A549 (cell line): Measurements from ENCODE around the gene PRAMEF12. TPM values are rescaled to one million over a fixed set of nuclear protein-coding genes. Genes with fewer than 3 reads are reported as not detected.

Source experiments
- ATAC-seq, 2 experiments: fragments of 200-7000 bp in 1 of 2; fragments of >200 bp in 1 of 2; cut with Nextera tagmentation in 1 of 2; cut with Tn5 transposase in 1 of 2; 3 replicates each; pipeline versions ENCODE4 v1.8.0 to v1.9.1; 2018 to 2020; ENCODE audit warnings: mild to moderate bottlenecking in 1 of 2, moderate library complexity in 1 of 2
- CTCF ChIA-PET: fragments of 300-600 bp; sonication (Branson Sonifier 250); formaldehyde crosslinking; extraction: SDS; loops from one replicate; lab custom pipeline; 2021; ENCODE audit warnings: antibody characterized with exemption, inconsistent platforms; lab: Yijun Ruan, JAX
- POLR2A ChIA-PET: fragments of 350-600 bp; formaldehyde crosslinking; extraction: SDS; loops from one replicate; lab custom pipeline; 2021; ENCODE audit warnings: antibody characterized with exemption, inconsistent platforms; lab: Yijun Ruan, JAX
- DNase-seq, 2 experiments: peaks; one replicate each; pipeline versions ENCODE4 v3.0.0 to v3.0.0-alpha.2; 2011 to 2016; ENCODE audit warnings: low read depth in 1 of 2, low spot score in 1 of 2
- FAIRE-seq: peaks from 2 replicates; lab custom pipeline; 2011; peaks lifted over from hg19 to GRCh38; lab: Jason Lieb, UNC
- H3K27ac ChIP-seq, 2 experiments: fragments of >200 bp; sonication (Bioruptor Twin); formaldehyde crosslinking; 3 replicates each; pipeline ENCODE4 v1.5.1; 2016 to 2017
- H3K4me1 ChIP-seq: fragments of >200 bp; sonication (Bioruptor Twin); formaldehyde crosslinking; 3 replicates; pipeline ENCODE4 v1.6.1; 2016
- H3K4me2 ChIP-seq: fragments of >200 bp; sonication (Bioruptor Twin); formaldehyde crosslinking; 3 replicates; pipeline ENCODE4 v1.6.1; 2016
- H3K4me3 ChIP-seq: fragments of >200 bp; sonication (Bioruptor Twin); formaldehyde crosslinking; 3 replicates; pipeline ENCODE4 v1.5.1; 2016
- H3K9me3 ChIP-seq: fragments of >200 bp; sonication (Bioruptor Twin); formaldehyde crosslinking; 3 replicates; pipeline ENCODE4 v1.6.1; 2016
- CBX2 ChIP-seq: fragments of 200-600 bp; sonication (generic); IDR thresholded peaks from 2 replicates; pipeline ENCODE4 v1.6.1; 2016; ENCODE audit warnings: low read depth, mild to moderate bottlenecking, borderline replicate concordance
- CEBPB ChIP-seq, 2 experiments: fragments of >200 bp in 1 of 2; sonication (Bioruptor Twin) in 1 of 2; formaldehyde crosslinking in 1 of 2; IDR thresholded peaks; 2 replicates each; pipeline ENCODE4 v1.6.1; 2012 to 2016
- CHD2 ChIP-seq: fragments of 150-350 bp; IDR thresholded peaks from 2 replicates; pipeline ENCODE4 v1.6.1; 2014; ENCODE audit warnings: low read length; ENCODE audit not compliant: partially characterized antibody
- CHD4 ChIP-seq: fragments of 200-600 bp; sonication (generic); IDR thresholded peaks from 2 replicates; pipeline ENCODE4 v1.6.1; 2016; ENCODE audit warnings: antibody characterized with exemption, mild to moderate bottlenecking, borderline replicate concordance
- E2F6 ChIP-seq: IDR thresholded peaks from 2 replicates; pipeline ENCODE4 v1.6.1; 2012; ENCODE audit warnings: low read depth, borderline replicate concordance
- EHF ChIP-seq: fragments of 250-450 bp; sonication (Bioruptor Pico); IDR thresholded peaks from 2 replicates; pipeline ENCODE4 v1.5.0; 2020; ENCODE audit warnings: mild to moderate bottlenecking
- ESRRA ChIP-seq: fragments of 150-350 bp; IDR thresholded peaks from 2 replicates; pipeline ENCODE4 v1.6.1; 2014; ENCODE audit warnings: mild to moderate bottlenecking, low read length, borderline replicate concordance
- FOSL2 ChIP-seq, 2 experiments: fragments of 450-650 bp in 1 of 2; fragments of >200 bp in 1 of 2; sonication (Bioruptor Twin) in 1 of 2; formaldehyde crosslinking; IDR thresholded peaks; 2 replicates each; pipeline versions ENCODE4 v1.5.0 to v1.6.1; 2016 to 2020; ENCODE audit warnings: mild to moderate bottlenecking in 1 of 2, moderate library complexity in 1 of 2
- FOXS1 ChIP-seq: fragments of 250-450 bp; sonication (Bioruptor Pico); IDR thresholded peaks from 2 replicates; pipeline ENCODE4 v1.5.0; 2020; ENCODE audit warnings: mild to moderate bottlenecking, moderate library complexity
- HDAC2 ChIP-seq: fragments of 200-600 bp; sonication (generic); IDR thresholded peaks from 2 replicates; pipeline ENCODE4 v1.6.1; 2016
- HEYL ChIP-seq: fragments of 250-450 bp; sonication (Bioruptor Pico); IDR thresholded peaks from 2 replicates; pipeline ENCODE4 v1.8.0; 2021; ENCODE audit warnings: mild to moderate bottlenecking, moderate library complexity
- HOXA7 ChIP-seq: fragments of 250-450 bp; sonication (Bioruptor Pico); IDR thresholded peaks from 2 replicates; pipeline ENCODE4 v1.5.0; 2020; ENCODE audit warnings: mild to moderate bottlenecking, moderate library complexity
- HOXB5 ChIP-seq: fragments of 250-450 bp; sonication (Bioruptor Pico); IDR thresholded peaks from 2 replicates; pipeline ENCODE4 v1.5.0; 2020; ENCODE audit warnings: mild to moderate bottlenecking, moderate library complexity
- JUN ChIP-seq, 2 experiments: fragments of >200 bp; sonication (Bioruptor Twin); formaldehyde crosslinking; IDR thresholded peaks; 2 replicates in 1 of 2; 3 replicates in 1 of 2; pipeline ENCODE4 v1.6.1; 2016 to 2017
- MAFK ChIP-seq: fragments of 450-650 bp; IDR thresholded peaks from 2 replicates; pipeline ENCODE4 v1.6.1; 2014; ENCODE audit not compliant: partially characterized antibody
- PBX3 ChIP-seq: IDR thresholded peaks from 2 replicates; pipeline ENCODE4 v1.6.1; 2012
- PHF8 ChIP-seq: fragments of 200-600 bp; sonication (generic); IDR thresholded peaks from 2 replicates; pipeline ENCODE4 v1.6.1; 2016; ENCODE audit warnings: low read depth, mild to moderate bottlenecking, antibody characterized with exemption, moderate library complexity, borderline replicate concordance
- POLR2AphosphoS2 ChIP-seq: conservative IDR thresholded peaks from 2 replicates; pipeline ENCODE4 v1.6.1; 2012; ENCODE audit warnings: low read length, improper control_type of control experiment, inconsistent platforms
- RAD21 ChIP-seq, 2 experiments: fragments of >200 bp in 1 of 2; sonication (Bioruptor Twin) in 1 of 2; formaldehyde crosslinking in 1 of 2; IDR thresholded peaks in 1 of 2; conservative IDR thresholded peaks in 1 of 2; 2 replicates in 1 of 2; 3 replicates in 1 of 2; pipeline ENCODE4 v1.6.1; 2012 to 2018; ENCODE audit warnings: inconsistent platforms in 1 of 2
- RARB ChIP-seq: fragments of 250-450 bp; sonication (Bioruptor Pico); IDR thresholded peaks from 2 replicates; pipeline ENCODE4 v1.8.0; 2021; ENCODE audit warnings: mild to moderate bottlenecking, moderate library complexity
- RCOR1 ChIP-seq: fragments of 150-350 bp; IDR thresholded peaks from 2 replicates; pipeline ENCODE4 v1.6.1; 2014; ENCODE audit warnings: antibody characterized with exemption, low read length, low read depth
- SMC3 ChIP-seq: fragments of >200 bp; sonication (Bioruptor Twin); formaldehyde crosslinking; IDR thresholded peaks from 3 replicates; pipeline ENCODE4 v1.6.1; 2018; ENCODE audit warnings: inconsistent platforms
- SREBF2 ChIP-seq: fragments of 450-650 bp; IDR thresholded peaks from 2 replicates; pipeline ENCODE4 v1.6.1; 2014; ENCODE audit warnings: mild to moderate bottlenecking, moderate library complexity
- ZC3H11A ChIP-seq: fragments of 450-650 bp; IDR thresholded peaks from 2 replicates; pipeline ENCODE4 v1.6.1; 2014; ENCODE audit warnings: antibody characterized with exemption, mild to moderate bottlenecking
- WGBS: methylation state at CpG from one replicate; pipeline ENCODE4 v1.1.6; 2017; ENCODE audit errors: missing lambda C conversion rate; 5-methylcytosine and 5-hydroxymethylcytosine counted together
- polyA minus RNA-seq: library from RNA; depleted of rRNA, polyadenylated mRNA; stranded (reverse); fragments of >200 nt; gene quantifications from 2 replicates; pipeline ENCODE4 v1.2.3, GENCODE V29; 2011; rRNA and poly(A)+ RNA removed
- polyA plus RNA-seq, 4 experiments: library from polyadenylated mRNA; depleted of rRNA in 3 of 4; stranded (reverse); fragments of >200 nt; fragmentation: RNase III in 1 of 4; extraction: RNeasy Plus Mini Kit Qiagen cat#74134 plus additional on column Dnase treatment in 1 of 4; gene quantifications; 2 replicates in 3 of 4; 3 replicates in 1 of 4; pipeline ENCODE4 v1.2.3, GENCODE V29; 2011 to 2017
- TF ChIP-seq, protein P1 (sequence below): IDR thresholded peaks from 2 replicates; pipeline ENCODE4 v1.6.1; 2012
- TF ChIP-seq, protein P2 (sequence below): fragments of >200 bp; sonication (Bioruptor Twin); formaldehyde crosslinking; IDR thresholded peaks from 2 replicates; pipeline ENCODE4 v1.6.1; 2016
- TF ChIP-seq, protein P3 (sequence below): fragments of 200-600 bp; sonication (generic); IDR thresholded peaks from 2 replicates; pipeline ENCODE4 v1.6.1; 2016; ENCODE audit warnings: antibody characterized with exemption, mild to moderate bottlenecking, moderate library complexity

The PRAMEF12 gene
- not detected in 2 replicates for polyA plus RNA-seq (2011; rRNA removed)
- polyA plus RNA-seq (2012; cell fraction: cytosol; rRNA removed): 0.01 TPM in 1 of 2 replicates, not detected in the other
- polyA plus RNA-seq (2012; cell fraction: nucleus; rRNA removed): 0.02 TPM in 1 of 2 replicates, not detected in the other
- polyA plus RNA-seq (2017; fragmentation: RNase III; extraction: RNeasy Plus Mini Kit Qiagen cat#74134 plus additional on column Dnase treatment): not detected in 3 replicates
- not detected in 2 replicates for polyA minus RNA-seq

DNA sequence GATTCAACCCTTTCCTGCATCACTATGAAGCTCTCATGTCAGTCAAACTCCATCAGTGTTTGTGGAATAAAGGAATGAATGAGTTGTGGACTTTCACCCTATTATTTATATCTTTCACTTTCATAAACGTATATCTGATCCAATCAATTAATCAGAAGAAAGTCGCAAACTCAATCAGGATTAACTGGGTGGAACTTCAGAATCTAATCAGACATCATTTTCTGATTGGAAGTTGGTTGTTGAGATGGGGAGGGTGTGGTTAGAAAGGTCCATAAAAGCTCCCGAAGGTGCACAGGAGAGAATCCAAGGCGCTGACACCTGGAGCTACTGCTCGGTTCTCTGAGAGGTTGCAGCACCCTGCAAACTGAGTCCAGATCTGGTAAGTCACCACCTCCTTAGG is at the start of gene PRAMEF12:
TSS of gene PRAMEF12 (plus strand) at position 301 of the 400 bp plus-strand sequence. CDS start 1,130 bp downstream, outside the sequence.
- no peak for FAIRE-seq

DNA sequence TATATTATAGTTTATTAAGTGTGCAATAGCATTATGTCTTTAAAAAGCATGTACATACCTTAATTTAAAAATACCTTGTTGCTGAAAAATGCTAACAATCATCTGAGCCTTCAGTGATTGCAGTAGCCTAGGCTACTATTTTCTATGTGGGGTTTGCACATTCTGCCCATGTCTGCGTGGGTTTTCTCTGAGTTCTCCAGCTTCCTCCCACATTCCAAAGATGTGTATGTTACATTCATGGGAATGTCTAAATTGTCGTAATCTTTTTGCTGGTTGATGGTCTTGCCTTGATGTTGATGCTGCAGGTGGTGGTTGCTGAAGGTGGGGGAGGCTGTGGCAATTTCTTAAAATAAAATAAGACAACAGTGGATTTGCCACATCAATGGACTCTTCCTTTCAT is 45.1 kb upstream of the PRAMEF12 start:
- TF ChIP-seq, protein P1, sequence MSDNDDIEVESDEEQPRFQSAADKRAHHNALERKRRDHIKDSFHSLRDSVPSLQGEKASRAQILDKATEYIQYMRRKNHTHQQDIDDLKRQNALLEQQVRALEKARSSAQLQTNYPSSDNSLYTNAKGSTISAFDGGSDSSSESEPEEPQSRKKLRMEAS: no peak
- TF ChIP-seq MAFK: no peak
- no peak for TF ChIP-seq RCOR1
- no peak for TF ChIP-seq FOSL2 (IDR thresholded peaks at IDR 0.05)
- no peak for TF ChIP-seq FOSL2 (CRISPR knock-in tag; IDR thresholded peaks at IDR 0.05)
- TF ChIP-seq EHF (CRISPR knock-in tag): no peak
- no peak for TF ChIP-seq RAD21 (conservative IDR thresholded peaks at IDR 0.05 in 1 of 2, IDR thresholded peaks at IDR 0.05 in 1 of 2)
- FAIRE-seq (no peak), DNase-seq (no peak), ATAC-seq (no peak)
- POLR2A ChIA-PET: no interaction called here
- Histone ChIP-seq H3K9me3 (no peaks in the 10 kb centered on the region), H3K27ac (no peak overlapping the region), H3K4me1 (no peaks in the 10 kb centered on the region), H3K4me2 (no peak overlapping the region), H3K4me3 (no peak overlapping the region)
- WGBS: 15% methylated on average over 2 of the region's 2 CpGs
- CTCF ChIA-PET: no interaction called here

More for the DNA sequence above, at the start of gene PRAMEF12:
- WGBS: 29% methylated on average over 5 of the region's 5 CpGs
- H3K9me3 ChIP-seq: no peaks in the 10 kb centered on the region
- no peak within 1 kb of the TSS for H3K27ac ChIP-seq
- no peak for TF ChIP-seq PBX3
- TF ChIP-seq E2F6: no peak
- TF ChIP-seq CHD4: no peak
- no peak for TF ChIP-seq POLR2AphosphoS2
- TF ChIP-seq, protein P1: no peak
- TF ChIP-seq SREBF2: no peak
- TF ChIP-seq FOXS1: no peak
- TF ChIP-seq HOXA7 (CRISPR knock-in tag): no peak
- TF ChIP-seq PHF8: no peak
- TF ChIP-seq RCOR1: no peak
- TF ChIP-seq CEBPB (IDR thresholded peaks at IDR 0.05): no peak
- TF ChIP-seq HEYL (CRISPR knock-in tag): no peak
- TF ChIP-seq HDAC2: no peak
- TF ChIP-seq JUN (IDR thresholded peaks at IDR 0.05): no peak
- TF ChIP-seq CHD2: no peak
- TF ChIP-seq, all 56 proteins: peak for 0
- Histone ChIP-seq H3K4me2 (no peak within 1 kb of the TSS), H3K4me1 (no peaks in the 10 kb centered on the region), H3K4me3 (no peak within 1 kb of the TSS)
- no peak for ATAC-seq
- ChIA-PET CTCF (no interaction called here), POLR2A (no interaction called here)
- DNase-seq: no peak

DNA sequence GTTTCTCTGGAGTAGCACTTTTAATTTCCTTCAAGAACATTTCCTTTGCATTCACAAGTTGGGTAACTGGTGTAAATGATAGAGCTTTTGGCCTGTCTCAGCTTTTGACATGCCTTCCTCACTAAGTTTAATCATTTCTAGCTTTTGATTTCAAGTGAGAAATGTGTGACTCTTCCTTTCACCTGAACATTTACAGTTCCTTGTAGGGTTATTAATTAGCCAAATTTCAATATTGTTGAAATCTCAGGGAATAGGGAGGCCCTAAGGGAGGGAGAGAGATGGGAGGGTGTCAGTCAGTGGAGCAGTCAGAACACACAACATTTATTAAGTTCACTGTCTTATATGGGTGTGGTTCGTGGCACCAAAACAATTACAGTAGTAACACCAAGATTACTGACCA is 43.4 kb upstream of the PRAMEF12 start:
- no peaks in the 10 kb centered on the region for H3K9me3 ChIP-seq
- FAIRE-seq: no peak
- 0% methylated on average over 1 of the region's 1 CpG for whole genome bisulfite sequencing
- no peaks in the 10 kb centered on the region for H3K4me1 ChIP-seq
- DNase-seq: no peak
- CTCF ChIA-PET: no interaction called here
- H3K4me3 ChIP-seq: no peak overlapping the region
- H3K4me2 ChIP-seq: no peak overlapping the region
- POLR2A ChIA-PET: no interaction called here
- no peak overlapping the region for H3K27ac ChIP-seq
- no peak for ATAC-seq
- TF ChIP-seq SREBF2 (no peak), HOXB5 (CRISPR knock-in tag) (no peak), CEBPB (IDR thresholded peaks at IDR 0.05) (no peak), CBX2 (no peak), E2F6 (no peak), ESRRA (no peak), MAFK (no peak), PHF8 (no peak), RARB (CRISPR knock-in tag) (no peak), SMC3 (no peak), ZC3H11A (no peak)
- TF ChIP-seq, protein P2, sequence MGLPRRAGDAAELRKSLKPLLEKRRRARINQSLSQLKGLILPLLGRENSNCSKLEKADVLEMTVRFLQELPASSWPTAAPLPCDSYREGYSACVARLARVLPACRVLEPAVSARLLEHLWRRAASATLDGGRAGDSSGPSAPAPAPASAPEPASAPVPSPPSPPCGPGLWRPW: no peak
- TF ChIP-seq, protein P3, sequence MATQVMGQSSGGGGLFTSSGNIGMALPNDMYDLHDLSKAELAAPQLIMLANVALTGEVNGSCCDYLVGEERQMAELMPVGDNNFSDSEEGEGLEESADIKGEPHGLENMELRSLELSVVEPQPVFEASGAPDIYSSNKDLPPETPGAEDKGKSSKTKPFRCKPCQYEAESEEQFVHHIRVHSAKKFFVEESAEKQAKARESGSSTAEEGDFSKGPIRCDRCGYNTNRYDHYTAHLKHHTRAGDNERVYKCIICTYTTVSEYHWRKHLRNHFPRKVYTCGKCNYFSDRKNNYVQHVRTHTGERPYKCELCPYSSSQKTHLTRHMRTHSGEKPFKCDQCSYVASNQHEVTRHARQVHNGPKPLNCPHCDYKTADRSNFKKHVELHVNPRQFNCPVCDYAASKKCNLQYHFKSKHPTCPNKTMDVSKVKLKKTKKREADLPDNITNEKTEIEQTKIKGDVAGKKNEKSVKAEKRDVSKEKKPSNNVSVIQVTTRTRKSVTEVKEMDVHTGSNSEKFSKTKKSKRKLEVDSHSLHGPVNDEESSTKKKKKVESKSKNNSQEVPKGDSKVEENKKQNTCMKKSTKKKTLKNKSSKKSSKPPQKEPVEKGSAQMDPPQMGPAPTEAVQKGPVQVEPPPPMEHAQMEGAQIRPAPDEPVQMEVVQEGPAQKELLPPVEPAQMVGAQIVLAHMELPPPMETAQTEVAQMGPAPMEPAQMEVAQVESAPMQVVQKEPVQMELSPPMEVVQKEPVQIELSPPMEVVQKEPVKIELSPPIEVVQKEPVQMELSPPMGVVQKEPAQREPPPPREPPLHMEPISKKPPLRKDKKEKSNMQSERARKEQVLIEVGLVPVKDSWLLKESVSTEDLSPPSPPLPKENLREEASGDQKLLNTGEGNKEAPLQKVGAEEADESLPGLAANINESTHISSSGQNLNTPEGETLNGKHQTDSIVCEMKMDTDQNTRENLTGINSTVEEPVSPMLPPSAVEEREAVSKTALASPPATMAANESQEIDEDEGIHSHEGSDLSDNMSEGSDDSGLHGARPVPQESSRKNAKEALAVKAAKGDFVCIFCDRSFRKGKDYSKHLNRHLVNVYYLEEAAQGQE: no peak
